Measurements from ENCODE around the gene TLE1.

DNA sequence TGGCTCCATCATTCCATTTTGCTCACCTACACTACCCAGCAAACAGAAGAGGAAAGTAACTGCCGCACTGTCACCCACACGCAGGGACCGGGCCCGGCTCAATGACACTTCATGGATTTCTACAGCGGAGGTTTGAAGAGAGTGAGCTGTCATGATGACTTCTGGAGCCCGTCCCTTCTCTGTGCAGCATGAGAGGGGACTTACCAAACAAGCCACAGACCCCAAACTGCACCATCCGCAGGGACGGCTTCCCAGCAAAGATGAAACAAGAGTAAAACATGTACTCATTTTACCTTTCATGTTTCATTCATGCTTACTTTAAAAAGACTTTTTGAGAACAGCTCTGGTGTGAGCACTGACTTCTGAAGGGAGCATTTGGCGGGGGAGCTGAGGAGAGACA lies 99.5 kb downstream of the TLE1 start:
- TF ChIP-seq, protein P1, sequence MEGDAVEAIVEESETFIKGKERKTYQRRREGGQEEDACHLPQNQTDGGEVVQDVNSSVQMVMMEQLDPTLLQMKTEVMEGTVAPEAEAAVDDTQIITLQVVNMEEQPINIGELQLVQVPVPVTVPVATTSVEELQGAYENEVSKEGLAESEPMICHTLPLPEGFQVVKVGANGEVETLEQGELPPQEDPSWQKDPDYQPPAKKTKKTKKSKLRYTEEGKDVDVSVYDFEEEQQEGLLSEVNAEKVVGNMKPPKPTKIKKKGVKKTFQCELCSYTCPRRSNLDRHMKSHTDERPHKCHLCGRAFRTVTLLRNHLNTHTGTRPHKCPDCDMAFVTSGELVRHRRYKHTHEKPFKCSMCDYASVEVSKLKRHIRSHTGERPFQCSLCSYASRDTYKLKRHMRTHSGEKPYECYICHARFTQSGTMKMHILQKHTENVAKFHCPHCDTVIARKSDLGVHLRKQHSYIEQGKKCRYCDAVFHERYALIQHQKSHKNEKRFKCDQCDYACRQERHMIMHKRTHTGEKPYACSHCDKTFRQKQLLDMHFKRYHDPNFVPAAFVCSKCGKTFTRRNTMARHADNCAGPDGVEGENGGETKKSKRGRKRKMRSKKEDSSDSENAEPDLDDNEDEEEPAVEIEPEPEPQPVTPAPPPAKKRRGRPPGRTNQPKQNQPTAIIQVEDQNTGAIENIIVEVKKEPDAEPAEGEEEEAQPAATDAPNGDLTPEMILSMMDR (IDR thresholded peaks at IDR 0.05) = no peak
- TF ChIP-seq POLR2A (IDR thresholded peaks at IDR 0.05) = no peak

All from Peyer's patch (tissue), 4 donors.